ENCODE results near the gene TADA1. TPM values are rescaled to one million over a fixed set of nuclear protein-coding genes. Genes with fewer than 3 reads are reported as not detected.

TADA1 gene
- polyA plus RNA-seq, 1 donor (not counting 4 experiments of a cell fraction or from before 2014, with no cell fraction given): 15.0 TPM

GRCh38 chr1:166908942-166909341 is 32.9 kb upstream of the TADA1 start:
- H3K27me3 ChIP-seq (ENCODE audit: control insufficient read depth, extremely low read depth, insufficient read depth, low read length): no peaks in the 10 kb centered on the region
- FAIRE-seq: no peak
- TF ChIP-seq CTCF (optimal IDR thresholded peaks at IDR 0.05 in 1 of 3, IDR thresholded peaks at IDR 0.05 in 1 of 3, conservative IDR thresholded peaks at IDR 0.05 in 1 of 3; ENCODE audit: extremely low read depth in 1 of 3, insufficient read depth in 2 of 3, low read length in 3 of 3): no peak
- no peak for TF ChIP-seq EZH2 (IDR thresholded peaks at IDR 0.05; ENCODE audit: low read length)
- H3K4me3 ChIP-seq (ENCODE audit: control insufficient read depth in 2 of 3, extremely low read depth in 1 of 3, insufficient read depth in 2 of 3, low read depth in 1 of 3, low read length in 3 of 3): no peak overlapping the region
- no peaks in the 10 kb centered on the region for H4K20me1 ChIP-seq (ENCODE audit: control insufficient read depth, extremely low read depth, insufficient read depth, low read length)
- H3K4me1 ChIP-seq (ENCODE audit: control insufficient read depth, extremely low read depth, insufficient read depth, low read length): peaks cover 3% of the 10 kb centered on the region
- H3K79me2 ChIP-seq (ENCODE audit: control insufficient read depth, insufficient read depth, low read length): no peaks in the 10 kb centered on the region
- no peak overlapping the region for H2AFZ ChIP-seq (ENCODE audit: control insufficient read depth, low read length)
- H3K27ac ChIP-seq (ENCODE audit: control insufficient read depth, insufficient read depth, low read length): no peak overlapping the region
- no peak overlapping the region for H3K4me2 ChIP-seq (ENCODE audit: control insufficient read depth, extremely low read depth, insufficient read depth, low read depth, low read length)
- no peak overlapping the region for H3K9ac ChIP-seq (ENCODE audit: control insufficient read depth, extremely low read depth, insufficient read depth, low read length)
- dilution Hi-C loops (cut with MboI; ENCODE audit: extremely low pct_ligation_motif_present, low sequenced_read_pairs): no loop called here
- H3K36me3 ChIP-seq (ENCODE audit: control insufficient read depth in 2 of 2, extremely low read depth in 1 of 2, insufficient read depth in 2 of 2, low read length in 2 of 2): no peaks in the 10 kb centered on the region
- no peaks in the 10 kb centered on the region for H3K9me3 ChIP-seq (ENCODE audit: control insufficient read depth, low read depth, low read length)
- H3K9me1 ChIP-seq (ENCODE audit: control insufficient read depth, extremely low read depth, insufficient read depth, low read length): no peaks in the 10 kb centered on the region
- no peak for DNase-seq (ENCODE audit: low read depth, low spot score)

GRCh38 chr1:166907763-166908162 is 31.7 kb upstream of the TADA1 start:
- Histone ChIP-seq H4K20me1 (ENCODE audit: control insufficient read depth, extremely low read depth, insufficient read depth, low read length) (no peaks in the 10 kb centered on the region), H3K4me1 (ENCODE audit: control insufficient read depth, extremely low read depth, insufficient read depth, low read length) (peaks cover 3% of the 10 kb centered on the region), H3K9me1 (ENCODE audit: control insufficient read depth, extremely low read depth, insufficient read depth, low read length) (no peaks in the 10 kb centered on the region), H3K4me3 (ENCODE audit: control insufficient read depth in 2 of 3, extremely low read depth in 1 of 3, insufficient read depth in 2 of 3, low read depth in 1 of 3, low read length in 3 of 3) (no peak overlapping the region), H2AFZ (ENCODE audit: control insufficient read depth, low read length) (no peak overlapping the region), H3K9me3 (ENCODE audit: control insufficient read depth, low read depth, low read length) (no peaks in the 10 kb centered on the region), H3K4me2 (ENCODE audit: control insufficient read depth, extremely low read depth, insufficient read depth, low read depth, low read length) (no peak overlapping the region), H3K9ac (ENCODE audit: control insufficient read depth, extremely low read depth, insufficient read depth, low read length) (no peak overlapping the region), H3K27ac (ENCODE audit: control insufficient read depth, insufficient read depth, low read length) (no peak overlapping the region), H3K79me2 (ENCODE audit: control insufficient read depth, insufficient read depth, low read length) (no peaks in the 10 kb centered on the region), H3K36me3 (ENCODE audit: control insufficient read depth in 2 of 2, extremely low read depth in 1 of 2, insufficient read depth in 2 of 2, low read length in 2 of 2) (no peaks in the 10 kb centered on the region), H3K27me3 (ENCODE audit: control insufficient read depth, extremely low read depth, insufficient read depth, low read length) (no peaks in the 10 kb centered on the region)
- dilution Hi-C loops (cut with MboI; ENCODE audit: extremely low pct_ligation_motif_present, low sequenced_read_pairs): no loop called here
- TF ChIP-seq EZH2 (IDR thresholded peaks at IDR 0.05; ENCODE audit: low read length) (no peak), CTCF (optimal IDR thresholded peaks at IDR 0.05 in 1 of 3, IDR thresholded peaks at IDR 0.05 in 1 of 3, conservative IDR thresholded peaks at IDR 0.05 in 1 of 3; ENCODE audit: extremely low read depth in 1 of 3, insufficient read depth in 2 of 3, low read length in 3 of 3) (no peak)
- DNase-seq (ENCODE audit: low read depth, low spot score) (no peak), FAIRE-seq (no peak)

Data from keratinocyte (primary cell).